A673 (cell line): ENCODE measurements around the gene USP1. TPM values are rescaled to one million over a fixed set of nuclear protein-coding genes. Genes with fewer than 3 reads are reported as not detected.

ENCODE experiments used
- BruUV-seq: library from RNA; stranded (reverse); fragments of 400-500 nt; replicated peaks from 2 replicates; lab custom pipeline; 2021; lab: Mats Ljungman, UMichigan
- CTCF ChIA-PET: fragments of 300-600 bp; sonication (Branson Sonifier 250); formaldehyde crosslinking; loops from one replicate; lab custom pipeline; 2022; ENCODE audit warnings: antibody characterized with exemption; lab: Charles Lee
- POLR2A ChIA-PET: fragments of 300-600 bp; sonication (Branson Sonifier 250); formaldehyde crosslinking; loops from one replicate; lab custom pipeline; 2022; ENCODE audit warnings: antibody characterized with exemption; ENCODE audit not compliant: low non-redundant PET; lab: Charles Lee
- DNase-seq: peaks from one replicate; pipeline ENCODE4 v3.0.0-alpha.2; 2015; ENCODE audit warnings: low spot score
- H3K27ac ChIP-seq: fragments of 200-600 bp; sonication (generic); 2 replicates; pipeline ENCODE4 v1.5.1; 2016; ENCODE audit warnings: mixed run types, low read depth, mild to moderate bottlenecking, mixed read lengths, antibody characterized with exemption, low read length; ENCODE audit not compliant: poor library complexity, severe bottlenecking
- H3K27me3 ChIP-seq: fragments of 200-600 bp; sonication (generic); replicated peaks from 2 replicates; pipeline ENCODE4 v1.6.1; 2017; ENCODE audit warnings: mixed run types, low read depth, mild to moderate bottlenecking, mixed read lengths, antibody characterized with exemption, low read length; ENCODE audit not compliant: insufficient read depth, poor library complexity
- H3K36me3 ChIP-seq: fragments of 200-600 bp; sonication (generic); 2 replicates; pipeline ENCODE4 v1.6.1; 2016; ENCODE audit warnings: mixed run types, mild to moderate bottlenecking, mixed read lengths, antibody characterized with exemption, low read length; ENCODE audit not compliant: insufficient read depth, poor library complexity, severe bottlenecking
- H3K4me1 ChIP-seq: fragments of 200-600 bp; sonication (generic); 2 replicates; pipeline ENCODE4 v1.6.1; 2017; ENCODE audit warnings: mixed run types, mild to moderate bottlenecking, mixed read lengths, antibody characterized with exemption, low read length; ENCODE audit not compliant: insufficient read depth, poor library complexity, severe bottlenecking
- H3K4me3 ChIP-seq: fragments of 200-600 bp; sonication (generic); 2 replicates; pipeline ENCODE4 v1.5.1; 2016; ENCODE audit warnings: low read depth, mixed run types, mild to moderate bottlenecking, mixed read lengths, low read length; ENCODE audit not compliant: poor library complexity, severe bottlenecking
- H3K9me3 ChIP-seq: fragments of 200-600 bp; sonication (generic); 2 replicates; pipeline ENCODE4 v1.6.1; 2016; ENCODE audit warnings: mixed run types, low read depth, mild to moderate bottlenecking, mixed read lengths, antibody characterized with exemption, low read length; ENCODE audit not compliant: poor library complexity, severe bottlenecking
- EZH2 ChIP-seq: fragments of 200-600 bp; sonication (generic); IDR thresholded peaks from 2 replicates; pipeline ENCODE4 v1.6.1; 2017; ENCODE audit warnings: borderline replicate concordance, low read depth, mild to moderate bottlenecking, mixed read lengths, antibody characterized with exemption, low read length; ENCODE audit not compliant: poor library complexity, severe bottlenecking
- intact Hi-C: fragments of 100-400 bp; cut with micrococcal nuclease; formaldehyde crosslinking; loops from one replicate; pipeline ENCODE4 v1.10.0; 2022; ENCODE audit not compliant: unreplicated experiment
- total RNA-seq: library from RNA; stranded (reverse); gene quantifications from 2 replicates; pipeline ENCODE4 v1.2.3, GENCODE V29; 2021
- TF ChIP-seq, protein P1 (sequence below): fragments of 300-800, 200-600 bp; sonication (generic); conservative IDR thresholded peaks from 2 replicates; pipeline ENCODE4 v1.5.1; 2017; ENCODE audit warnings: low read depth, mild to moderate bottlenecking, antibody characterized with exemption, low read length, moderate library complexity, mixed read lengths

USP1 gene
- total RNA-seq, 1 experiment from 2014 or later, result 90.0 TPM

DNA sequence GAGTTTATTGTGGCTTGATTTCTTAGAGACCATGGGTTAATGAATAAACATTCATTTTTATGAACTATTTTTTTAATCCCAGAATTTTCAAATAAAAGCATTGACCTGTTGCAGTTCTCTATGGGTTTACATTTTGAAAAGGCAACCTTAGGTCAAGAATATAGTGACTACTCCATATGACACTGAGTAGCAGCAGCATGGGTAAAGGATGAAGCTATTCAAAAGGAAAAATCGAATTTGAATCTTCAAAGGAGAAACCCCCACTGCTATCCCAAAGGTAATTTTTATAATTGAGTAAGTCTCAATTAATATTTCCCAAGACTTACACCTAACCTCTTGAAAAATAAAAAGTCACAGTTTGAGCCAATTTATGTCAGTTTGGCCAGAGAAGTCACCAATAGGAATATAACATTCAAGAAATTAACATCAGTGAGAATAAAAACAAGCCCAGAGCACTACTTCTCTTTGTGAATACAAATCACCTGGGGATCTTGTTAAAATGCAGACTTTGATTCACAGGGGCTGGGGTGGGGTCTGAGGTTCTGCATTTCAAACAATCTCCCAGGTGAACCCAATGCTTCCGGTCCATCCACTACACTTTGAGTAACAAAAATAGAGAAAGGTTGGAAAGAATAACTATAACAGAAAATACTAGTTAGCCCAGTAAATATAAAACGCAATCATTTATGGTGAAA, 39.8 kb downstream of the USP1 start:
- POLR2A ChIA-PET, result interaction anchor here (0.5 kb wide), 1 partner anchor 153 kb away, joined by 3 read pairs; no protein-coding TSS in a partner anchor
- no peaks in the 10 kb centered on the region for H3K27me3 ChIP-seq

DNA sequence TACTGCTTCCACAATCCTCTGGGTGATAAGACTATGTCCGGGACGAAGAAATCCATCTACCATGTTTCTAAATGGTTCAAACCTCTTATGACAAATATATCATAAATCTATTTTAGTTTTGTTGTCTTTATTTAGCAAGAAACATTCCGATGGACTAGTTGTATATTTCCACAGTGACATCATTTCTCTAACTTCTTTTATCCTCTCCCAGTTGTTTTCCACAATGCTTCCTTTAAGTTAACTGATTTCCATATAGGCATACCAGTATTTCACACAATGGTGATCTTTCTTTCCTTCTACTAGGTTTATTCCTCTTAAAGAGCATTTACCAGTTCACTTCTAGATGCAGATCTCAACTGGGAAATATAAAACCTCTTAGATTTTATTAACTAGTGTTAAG, 44.8 kb downstream of the USP1 start:
- Histone ChIP-seq H3K4me3 (no peak overlapping the region), H3K4me1 (no peaks in the 10 kb centered on the region), H3K36me3 (no peaks in the 10 kb centered on the region), H3K27ac (no peak overlapping the region), H3K27me3 (no peaks in the 10 kb centered on the region), H3K9me3 (no peaks in the 10 kb centered on the region)
- no peak for DNase-seq
- ChIA-PET CTCF (no interaction called here), POLR2A (no interaction called here)
- BruUV-seq, result no TSS peak
- intact Hi-C loops, result no loop called here
- TF ChIP-seq EZH2, result no peak
- TF ChIP-seq, protein P1, sequence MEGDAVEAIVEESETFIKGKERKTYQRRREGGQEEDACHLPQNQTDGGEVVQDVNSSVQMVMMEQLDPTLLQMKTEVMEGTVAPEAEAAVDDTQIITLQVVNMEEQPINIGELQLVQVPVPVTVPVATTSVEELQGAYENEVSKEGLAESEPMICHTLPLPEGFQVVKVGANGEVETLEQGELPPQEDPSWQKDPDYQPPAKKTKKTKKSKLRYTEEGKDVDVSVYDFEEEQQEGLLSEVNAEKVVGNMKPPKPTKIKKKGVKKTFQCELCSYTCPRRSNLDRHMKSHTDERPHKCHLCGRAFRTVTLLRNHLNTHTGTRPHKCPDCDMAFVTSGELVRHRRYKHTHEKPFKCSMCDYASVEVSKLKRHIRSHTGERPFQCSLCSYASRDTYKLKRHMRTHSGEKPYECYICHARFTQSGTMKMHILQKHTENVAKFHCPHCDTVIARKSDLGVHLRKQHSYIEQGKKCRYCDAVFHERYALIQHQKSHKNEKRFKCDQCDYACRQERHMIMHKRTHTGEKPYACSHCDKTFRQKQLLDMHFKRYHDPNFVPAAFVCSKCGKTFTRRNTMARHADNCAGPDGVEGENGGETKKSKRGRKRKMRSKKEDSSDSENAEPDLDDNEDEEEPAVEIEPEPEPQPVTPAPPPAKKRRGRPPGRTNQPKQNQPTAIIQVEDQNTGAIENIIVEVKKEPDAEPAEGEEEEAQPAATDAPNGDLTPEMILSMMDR, result 0 out of 2 replicates have a peak, but pooled peaks have one; percentile 2

More for the DNA sequence above, 39.8 kb downstream of the USP1 start:
- TF ChIP-seq, protein P1, result no peak
- TF ChIP-seq EZH2, result no peak
- H3K4me1 ChIP-seq, result no peaks in the 10 kb centered on the region
- no peak overlapping the region for H3K4me3 ChIP-seq
- CTCF ChIA-PET, result no interaction called here
- peaks cover 13% of the 10 kb centered on the region for H3K36me3 ChIP-seq
- H3K9me3 ChIP-seq, result no peaks in the 10 kb centered on the region
- no TSS peak for BruUV-seq
- intact Hi-C loops, result no loop called here
- DNase-seq, result no peak
- no peak overlapping the region for H3K27ac ChIP-seq

DNA sequence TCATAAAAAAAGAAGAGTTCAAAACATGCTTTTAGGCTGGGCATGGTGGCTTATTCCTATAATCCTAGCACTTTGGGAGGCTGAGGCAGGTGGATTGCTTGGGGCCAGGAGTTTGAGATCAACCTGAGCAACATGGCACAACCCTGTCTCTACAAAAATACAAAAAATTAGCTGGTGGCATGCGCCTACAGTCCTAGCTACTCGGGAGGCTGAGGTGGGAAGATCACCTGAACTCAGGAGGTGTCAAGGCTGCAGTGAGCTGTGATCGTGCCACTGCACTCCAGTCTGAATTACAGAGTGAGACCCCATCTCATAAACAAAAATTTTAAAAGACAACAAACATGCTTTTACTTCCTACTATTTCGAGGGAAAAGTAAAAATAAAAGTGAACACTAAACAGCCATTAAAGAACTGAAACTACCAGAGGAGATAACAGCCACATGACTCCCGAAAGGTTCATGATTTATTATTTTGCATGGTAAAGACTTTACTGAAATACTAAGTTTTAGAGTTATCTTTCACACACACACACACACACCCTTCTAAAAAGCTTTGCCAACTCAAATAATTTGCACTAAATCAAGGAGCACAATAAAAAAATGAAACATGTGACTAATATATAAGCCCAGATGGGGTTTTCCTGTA, 48.1 kb downstream of the USP1 start:
- TF ChIP-seq, protein P1, result no peak
- no peaks in the 10 kb centered on the region for H3K36me3 ChIP-seq
- DNase-seq, result no peak
- BruUV-seq, result no TSS peak
- CTCF ChIA-PET, result no interaction called here
- POLR2A ChIA-PET, result no interaction called here
- no peaks in the 10 kb centered on the region for H3K9me3 ChIP-seq
- no peaks in the 10 kb centered on the region for H3K4me1 ChIP-seq
- no peaks in the 10 kb centered on the region for H3K27me3 ChIP-seq
- intact Hi-C loops, result no loop called here
- no peak overlapping the region for H3K4me3 ChIP-seq
- no peak overlapping the region for H3K27ac ChIP-seq
